HCT116 (cell line): ENCODE measurements around the gene ZNF319.

Source experiments
- CTCF ChIP-seq, 3 experiments: fragments of 200-600 bp in 1 of 3; sonication (generic) in 1 of 3; IDR thresholded peaks in 2 of 3; conservative IDR thresholded peaks in 1 of 3; 2 replicates each; pipeline ENCODE4 v1.5.1; 2012 to 2017; ENCODE audit warnings: low read depth in 2 of 3, low read length in 2 of 3, antibody characterized with exemption in 1 of 3, borderline replicate concordance in 1 of 3, control low read depth in 1 of 3, mild to moderate bottlenecking in 1 of 3, mixed read lengths in 1 of 3, mixed run types in 1 of 3, moderate library complexity in 1 of 3; ENCODE audit not compliant: insufficient read depth in 1 of 3
- JUND ChIP-seq: IDR thresholded peaks from 2 replicates; pipeline ENCODE4 v1.6.1; 2012
- YY1 ChIP-seq: IDR thresholded peaks from 2 replicates; pipeline ENCODE4 v1.6.1; 2011; ENCODE audit warnings: low read length, low read depth, moderate library complexity, mild to moderate bottlenecking; ENCODE audit not compliant: insufficient replicate concordance; ENCODE audit errors: extremely low read depth

GRCh38 chr16:58034774-58035173 lies 34.3 kb upstream of the ZNF319 start:
- TF ChIP-seq JUND, result no peak
- no peak for TF ChIP-seq CTCF (IDR thresholded peaks at IDR 0.05 in 2 of 3, conservative IDR thresholded peaks at IDR 0.05 in 1 of 3; ENCODE audit: borderline replicate concordance in 1 of 3, insufficient read depth in 1 of 3, low read depth in 2 of 3, low read length in 2 of 3)
- no peak for TF ChIP-seq YY1
